ENCODE results near the gene B3GALNT2.

GRCh38 chr1:235455823-235456222 is 48.4 kb downstream of the B3GALNT2 start:
- TF ChIP-seq CTCF (IDR thresholded peaks at IDR 0.05) (no peak), POLR2AphosphoS5 (IDR thresholded peaks at IDR 0.05) (no peak), POLR2A (IDR thresholded peaks at IDR 0.05) (no peak)

Measured in prostate gland (tissue), 2 donors.